ENCODE results near the gene LPAR5.
A peak's percentile ranks its signal among the peaks of the same experiment; 100 is the strongest.

The LPAR5 gene

GRCh38 chr12:6635375-6635855, 344 bp downstream of the LPAR5 start:
- DNase-seq: no peak

- no peak for DNase-seq
Observed at GRCh38 chr12:6632026-6632983, 3.5 kb downstream of the LPAR5 start.

GRCh38 chr12:6631549-6631961, 4.2 kb downstream of the LPAR5 start:
- DNase-seq: no peak

- no peak for DNase-seq
Observed at GRCh38 chr12:6630736-6631135, 5.0 kb downstream of the LPAR5 start.

- DNase-seq: no peak
Observed at GRCh38 chr12:6627616-6628015, 8.1 kb downstream of the LPAR5 start.

- DNase-seq: no peak
Observed at GRCh38 chr12:6626654-6627283, 9.0 kb downstream of the LPAR5 start.

- DNase-seq: no peak
Observed at GRCh38 chr12:6620885-6621274, 14.9 kb downstream of the LPAR5 start.

GRCh38 chr12:6620137-6620884, 15.4 kb downstream of the LPAR5 start:
- no peak for DNase-seq

- no peak for DNase-seq
Observed at GRCh38 chr12:6618483-6619225, 17.1 kb downstream of the LPAR5 start.

- DNase-seq: no peak
Observed at GRCh38 chr12:6615802-6616201, 20.0 kb downstream of the LPAR5 start.

GRCh38 chr12:6614513-6615172, 21.1 kb downstream of the LPAR5 start:
- no peak for DNase-seq

- peak; percentile 96 for DNase-seq
Observed at GRCh38 chr12:6613776-6614512, 21.8 kb downstream of the LPAR5 start.

GRCh38 chr12:6613015-6613775, 22.6 kb downstream of the LPAR5 start:
- DNase-seq: peak; percentile 88

- no peak for DNase-seq
Observed at GRCh38 chr12:6612652-6613014, 23.1 kb downstream of the LPAR5 start.

- DNase-seq: no peak
Observed at GRCh38 chr12:6612247-6612646, 23.5 kb downstream of the LPAR5 start.

- no peak for DNase-seq
Observed at GRCh38 chr12:6608592-6609281, 27.0 kb downstream of the LPAR5 start.

GRCh38 chr12:6607751-6608591, 27.8 kb downstream of the LPAR5 start:
- peak; percentile 92 for DNase-seq

- no peak for DNase-seq
Observed at GRCh38 chr12:6606331-6607131, 29.2 kb downstream of the LPAR5 start.
